Gastrocnemius medialis (tissue), 4 donors: Measurements from ENCODE around the gene TMTC1. TPM values are rescaled to one million over a fixed set of nuclear protein-coding genes. Genes with fewer than 3 reads are reported as not detected.
A peak's percentile ranks its signal among the peaks of the same experiment; 100 is the strongest.

Experiments used
- ATAC-seq, 2 donors: fragments of 150-250 bp; one replicate each; pipeline ENCODE4 v1.9.1; 2016
- DNase-seq, 2 donors: peaks; one replicate each; pipeline ENCODE4 v3.0.0-alpha.2; 2019
- H3K27ac ChIP-seq, 4 donors: fragments of 200-600 bp; sonication (generic); 1 replicate in 1 of 4; 2 replicates in 3 of 4; pipeline ENCODE4 v1.5.1; 2016 to 2018; ENCODE audit warnings: mild to moderate bottlenecking in 2 of 4, moderate library complexity in 1 of 4
- H3K27me3 ChIP-seq, 3 donors: fragments of 200-600 bp; sonication (generic) in 2 of 3; 1 replicate in 1 of 3; 2 replicates in 2 of 3; pipeline versions ENCODE4 v1.5.1 to v1.6.0; 2016 to 2019; ENCODE audit warnings: mild to moderate bottlenecking in 1 of 3, moderate library complexity in 1 of 3
- H3K36me3 ChIP-seq, 2 donors: fragments of 200-600 bp; sonication (generic) in 1 of 2; one replicate each; pipeline ENCODE4 v1.5.1; 2017 to 2018
- H3K4me1 ChIP-seq, 2 donors: fragments of 200-600 bp; sonication (generic) in 1 of 2; one replicate each; pipeline ENCODE4 v1.5.1; 2016 to 2017; ENCODE audit warnings: mild to moderate bottlenecking in 2 of 2
- H3K4me3 ChIP-seq, 4 donors: fragments of 200-600 bp; sonication (generic) in 3 of 4; 1 replicate in 1 of 4; 2 replicates in 3 of 4; pipeline ENCODE4 v1.5.1; 2016 to 2019; ENCODE audit warnings: mild to moderate bottlenecking in 2 of 4
- H3K9me3 ChIP-seq, 3 donors: fragments of 200-600 bp; sonication (generic) in 2 of 3; 1 replicate in 1 of 3; 2 replicates in 2 of 3; pipeline ENCODE4 v1.5.1; 2016 to 2019
- CTCF ChIP-seq, 5 experiments: fragments of 450-650 bp in 3 of 5; fragments of 200-600 bp in 2 of 5; sonication (generic) in 2 of 5; IDR thresholded peaks in 4 of 5; conservative IDR thresholded peaks in 1 of 5; 1 replicate in 4 of 5; 2 replicates in 1 of 5; pipeline ENCODE4 v1.5.1; 2016 to 2019; ENCODE audit warnings: antibody characterized with exemption in 5 of 5, mild to moderate bottlenecking in 3 of 5, moderate library complexity in 3 of 5
- POLR2A ChIP-seq, 2 donors: fragments of 450-650 bp; IDR thresholded peaks; one replicate each; pipeline ENCODE4 v1.6.1; 2017; ENCODE audit warnings: antibody characterized with exemption in 2 of 2, mild to moderate bottlenecking in 2 of 2, moderate library complexity in 2 of 2
- in situ Hi-C, 4 donors: fragments of 200-750 bp; cut with MboI; loops; one replicate each; pipeline versions ENCODE4 v1.15.0 to v1.8.0; 2017; ENCODE audit warnings: low sequenced_read_pairs in 4 of 4
- intact Hi-C: fragments of 100-400 bp; cut with DNase I; formaldehyde crosslinking; loops from one replicate; pipeline ENCODE4 v1.15.1; 2023; ENCODE audit warnings: low total_unique reads
- total RNA-seq, 4 donors: library from RNA; depleted of rRNA; stranded (reverse); fragments of >200 nt; gene quantifications; one replicate each; pipeline versions ENCODE4 v1.1.0 to v1.2.3, GENCODE V29; 2016

Gene TMTC1
- total RNA-seq, 4 donors from 2014 or later: 38.5 to 83.5 (median 42.6) TPM

- Histone ChIP-seq H3K9me3 (no peaks in the 10 kb centered on the region), H3K4me1 (peaks cover 49 to 56% of the 10 kb centered on the region in 2 donors), H3K4me3 (no peak overlapping the region), H3K27ac (peak overlapping the region in 2 of 4 donors; percentile 42 to 47), H3K36me3 (no peaks in the 10 kb centered on the region), H3K27me3 (no peaks in the 10 kb centered on the region)
- TF ChIP-seq POLR2A (IDR thresholded peaks at IDR 0.05) (no peak), CTCF (IDR thresholded peaks at IDR 0.05 in 4 of 5, conservative IDR thresholded peaks at IDR 0.05 in 1 of 5) (no peak)
- ATAC-seq: no peak
- DNase-seq: no peak
- intact Hi-C loops: no loop called here
- in situ Hi-C loops: no loop called here
Measured at GRCh38 chr12:29711381-29711780, 72.4 kb downstream of the TMTC1 start.

GRCh38 chr12:29710104-29710503, 73.6 kb downstream of the TMTC1 start:
- peaks cover 53 to 56% of the 10 kb centered on the region in 2 donors for H3K4me1 ChIP-seq
- in situ Hi-C loops: no loop called here

GRCh38 chr12:29709496-29710040, 74.2 kb downstream of the TMTC1 start:
- no peak for ATAC-seq
- intact Hi-C loops (no loop called here), in situ Hi-C loops (no loop called here)
- no peaks in the 10 kb centered on the region for H3K27me3 ChIP-seq
- DNase-seq: no peak
- peaks cover 48 to 56% of the 10 kb centered on the region in 2 donors for H3K4me1 ChIP-seq
- peak overlapping the region; percentile 31 to 55 (median 42) for H3K27ac ChIP-seq
- H3K9me3 ChIP-seq: no peaks in the 10 kb centered on the region
- H3K36me3 ChIP-seq: no peaks in the 10 kb centered on the region
- H3K4me3 ChIP-seq: no peak overlapping the region
- TF ChIP-seq POLR2A (IDR thresholded peaks at IDR 0.05) (no peak), CTCF (IDR thresholded peaks at IDR 0.05 in 4 of 5, conservative IDR thresholded peaks at IDR 0.05 in 1 of 5) (no peak)

More at GRCh38 chr12:29710104-29710503, 73.6 kb downstream of the TMTC1 start:
- TF ChIP-seq POLR2A (IDR thresholded peaks at IDR 0.05) (no peak), CTCF (IDR thresholded peaks at IDR 0.05 in 4 of 5, conservative IDR thresholded peaks at IDR 0.05 in 1 of 5) (no peak)
- peak; percentile 38 for ATAC-seq
- peak overlapping the region; percentile 31 to 55 (median 42) for H3K27ac ChIP-seq
- H3K9me3 ChIP-seq: no peaks in the 10 kb centered on the region
- intact Hi-C loops: no loop called here
- DNase-seq: peak in 1 of 2 donors; percentile 55
- H3K4me3 ChIP-seq: no peak overlapping the region
- H3K36me3 ChIP-seq: no peaks in the 10 kb centered on the region
- no peaks in the 10 kb centered on the region for H3K27me3 ChIP-seq

- no peak overlapping the region for H3K4me3 ChIP-seq
- H3K36me3 ChIP-seq: no peaks in the 10 kb centered on the region
- peaks cover 43 to 53% of the 10 kb centered on the region in 2 donors for H3K4me1 ChIP-seq
- no peaks in the 10 kb centered on the region for H3K9me3 ChIP-seq
- in situ Hi-C loops (no loop called here), intact Hi-C loops (no loop called here)
- DNase-seq: no peak
- H3K27ac ChIP-seq: peak overlapping the region in 2 of 4 donors; percentile 5 to 51
- ATAC-seq: no peak
- H3K27me3 ChIP-seq: no peaks in the 10 kb centered on the region
- no peak for TF ChIP-seq POLR2A (IDR thresholded peaks at IDR 0.05)
- no peak for TF ChIP-seq CTCF (IDR thresholded peaks at IDR 0.05 in 4 of 5, conservative IDR thresholded peaks at IDR 0.05 in 1 of 5)
Measured at GRCh38 chr12:29709054-29709453, 74.7 kb downstream of the TMTC1 start.

- intact Hi-C loops (no loop called here), in situ Hi-C loops (no loop called here)
- H3K4me3 ChIP-seq: no peak overlapping the region
- TF ChIP-seq POLR2A (IDR thresholded peaks at IDR 0.05) (no peak), CTCF (IDR thresholded peaks at IDR 0.05 in 4 of 5, conservative IDR thresholded peaks at IDR 0.05 in 1 of 5) (no peak)
- no peak for DNase-seq
- H3K36me3 ChIP-seq: no peaks in the 10 kb centered on the region
- peaks cover 31 to 47% of the 10 kb centered on the region in 2 donors for H3K4me1 ChIP-seq
- no peaks in the 10 kb centered on the region for H3K27me3 ChIP-seq
- H3K9me3 ChIP-seq: no peaks in the 10 kb centered on the region
- ATAC-seq: peak in 1 of 2 donors; percentile 45
- H3K27ac ChIP-seq: no peak overlapping the region
Measured at GRCh38 chr12:29707846-29708245, 75.9 kb downstream of the TMTC1 start.
